Measurements from ENCODE around the gene PTGDR. TPM values are rescaled to one million over a fixed set of nuclear protein-coding genes. Genes with fewer than 3 reads are reported as not detected.

The PTGDR gene
- total and polyA plus RNA-seq, 12 donors: 0.06 to 3.5 (median 0.47) TPM; not detected in 2

DNA sequence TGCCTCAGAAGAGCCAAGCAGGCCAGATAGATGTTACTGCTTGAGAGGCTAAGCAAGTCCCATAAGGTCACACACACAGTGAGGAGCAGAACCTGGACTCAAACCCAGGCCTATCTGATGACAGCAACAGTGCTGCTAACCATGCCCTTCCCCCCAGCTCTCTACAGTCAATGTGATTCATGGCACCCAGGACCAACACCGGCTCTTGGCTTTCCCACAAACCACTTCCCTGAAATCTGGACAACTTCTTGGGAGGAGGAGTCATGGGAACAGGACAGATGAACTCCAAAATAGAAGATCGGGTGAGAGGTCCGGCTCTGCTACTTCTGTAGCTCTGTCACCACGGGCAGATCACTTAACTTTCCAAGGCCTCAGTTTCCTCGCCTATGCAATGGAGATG lies 716 bp upstream of the PTGDR start:
- Histone ChIP-seq H3K27ac (peak overlapping the region in 1 of 5 donors; percentile 55), H3K9me3 (replicated peaks in 1 of 3) (no peaks in the 10 kb centered on the region), H3K27me3 (peaks cover 26% of the 10 kb centered on the region), H3K4me3 (no peak overlapping the region), H3K36me3 (replicated peaks in 1 of 2) (no peaks in the 10 kb centered on the region), H3K4me1 (replicated peaks in 1 of 2) (peaks cover 0 to 6% of the 10 kb centered on the region in 2 donors)
- no peak for TF ChIP-seq POLR2A (IDR thresholded peaks at IDR 0.05)
- TF ChIP-seq, protein P1, sequence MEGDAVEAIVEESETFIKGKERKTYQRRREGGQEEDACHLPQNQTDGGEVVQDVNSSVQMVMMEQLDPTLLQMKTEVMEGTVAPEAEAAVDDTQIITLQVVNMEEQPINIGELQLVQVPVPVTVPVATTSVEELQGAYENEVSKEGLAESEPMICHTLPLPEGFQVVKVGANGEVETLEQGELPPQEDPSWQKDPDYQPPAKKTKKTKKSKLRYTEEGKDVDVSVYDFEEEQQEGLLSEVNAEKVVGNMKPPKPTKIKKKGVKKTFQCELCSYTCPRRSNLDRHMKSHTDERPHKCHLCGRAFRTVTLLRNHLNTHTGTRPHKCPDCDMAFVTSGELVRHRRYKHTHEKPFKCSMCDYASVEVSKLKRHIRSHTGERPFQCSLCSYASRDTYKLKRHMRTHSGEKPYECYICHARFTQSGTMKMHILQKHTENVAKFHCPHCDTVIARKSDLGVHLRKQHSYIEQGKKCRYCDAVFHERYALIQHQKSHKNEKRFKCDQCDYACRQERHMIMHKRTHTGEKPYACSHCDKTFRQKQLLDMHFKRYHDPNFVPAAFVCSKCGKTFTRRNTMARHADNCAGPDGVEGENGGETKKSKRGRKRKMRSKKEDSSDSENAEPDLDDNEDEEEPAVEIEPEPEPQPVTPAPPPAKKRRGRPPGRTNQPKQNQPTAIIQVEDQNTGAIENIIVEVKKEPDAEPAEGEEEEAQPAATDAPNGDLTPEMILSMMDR (IDR thresholded peaks at IDR 0.05): no peak
- no peak for DNase-seq
- WGBS, 4 donors: 57 to 85% (median 67%) methylated on average over 5 of the region's 5 CpGs
- intact Hi-C loops (cut with DNase I): no loop called here

DNA sequence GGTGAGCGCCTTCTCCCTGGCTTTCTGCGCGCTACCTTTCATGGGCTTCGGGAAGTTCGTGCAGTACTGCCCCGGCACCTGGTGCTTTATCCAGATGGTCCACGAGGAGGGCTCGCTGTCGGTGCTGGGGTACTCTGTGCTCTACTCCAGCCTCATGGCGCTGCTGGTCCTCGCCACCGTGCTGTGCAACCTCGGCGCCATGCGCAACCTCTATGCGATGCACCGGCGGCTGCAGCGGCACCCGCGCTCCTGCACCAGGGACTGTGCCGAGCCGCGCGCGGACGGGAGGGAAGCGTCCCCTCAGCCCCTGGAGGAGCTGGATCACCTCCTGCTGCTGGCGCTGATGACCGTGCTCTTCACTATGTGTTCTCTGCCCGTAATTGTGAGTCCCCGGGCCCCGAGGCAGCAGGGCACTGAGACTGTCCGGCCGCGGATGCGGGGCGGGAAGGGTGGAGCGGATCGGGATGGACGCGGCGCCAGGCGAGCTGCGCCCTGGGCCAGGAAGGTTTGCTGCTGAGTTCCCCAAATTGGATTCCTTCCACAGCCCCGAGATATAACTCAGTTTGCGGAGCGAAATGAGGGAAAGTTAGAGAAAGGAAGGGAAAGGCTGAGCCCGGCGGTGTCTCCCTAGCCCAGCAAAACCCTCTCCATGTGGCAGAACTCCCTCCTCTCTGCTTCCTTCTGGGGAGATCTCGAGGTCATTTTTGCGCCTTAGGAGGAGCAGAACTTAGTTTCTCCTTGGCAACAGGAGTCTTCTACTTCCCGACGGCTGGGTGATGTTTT lies 972 bp downstream of the PTGDR start:
- Histone ChIP-seq H3K4me3 (peak overlapping the region in 1 of 4 donors; percentile 29), H3K4me1 (replicated peaks in 1 of 2) (peaks cover 0 to 6% of the 10 kb centered on the region in 2 donors), H3K27ac (no peak overlapping the region), H3K9me3 (replicated peaks in 1 of 3) (no peaks in the 10 kb centered on the region), H3K27me3 (peaks cover 26% of the 10 kb centered on the region), H3K36me3 (replicated peaks in 1 of 2) (no peaks in the 10 kb centered on the region)
- intact Hi-C loops (cut with DNase I): no loop called here
- WGBS, 4 donors: 1 to 4% (median 2%) methylated on average over 27 to 54 of the region's 54 CpGs
- TF ChIP-seq, protein P1 (IDR thresholded peaks at IDR 0.05): no peak
- TF ChIP-seq POLR2A (IDR thresholded peaks at IDR 0.05): no peak
- DNase-seq: no peak

DNA sequence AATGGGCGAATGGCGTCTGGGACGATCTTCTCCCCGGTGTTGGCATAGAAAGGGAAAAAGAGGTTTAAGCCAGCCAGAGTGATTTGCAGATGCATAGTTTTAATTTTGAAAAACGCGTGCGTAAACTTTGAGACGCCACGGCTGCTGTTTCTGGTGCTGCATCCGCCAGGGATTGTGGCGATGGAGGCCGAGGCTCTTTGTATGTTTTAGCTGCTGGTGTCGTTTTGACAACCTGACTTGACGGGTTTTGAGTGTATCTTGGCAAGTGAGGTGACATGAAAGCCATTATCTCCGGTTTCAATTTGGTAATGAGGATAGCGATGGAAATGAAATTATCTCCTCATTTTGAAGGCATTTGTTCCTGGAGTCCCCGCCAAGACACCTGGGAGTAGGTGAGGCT lies 1.6 kb downstream of the PTGDR start:
- peak overlapping the region in 1 of 4 donors; percentile 29 for H3K4me3 ChIP-seq
- WGBS, 4 donors: 30 to 51% (median 43%) methylated on average over 17 of the region's 17 CpGs
- peaks cover 26% of the 10 kb centered on the region for H3K27me3 ChIP-seq
- no peaks in the 10 kb centered on the region for H3K9me3 ChIP-seq (replicated peaks in 1 of 3)
- peaks cover 0 to 6% of the 10 kb centered on the region in 2 donors for H3K4me1 ChIP-seq (replicated peaks in 1 of 2)
- no peak for DNase-seq
- TF ChIP-seq, protein P1 (IDR thresholded peaks at IDR 0.05): no peak
- TF ChIP-seq POLR2A (IDR thresholded peaks at IDR 0.05): no peak
- no peaks in the 10 kb centered on the region for H3K36me3 ChIP-seq (replicated peaks in 1 of 2)
- H3K27ac ChIP-seq: no peak overlapping the region
- intact Hi-C loops (cut with DNase I): no loop called here

DNA sequence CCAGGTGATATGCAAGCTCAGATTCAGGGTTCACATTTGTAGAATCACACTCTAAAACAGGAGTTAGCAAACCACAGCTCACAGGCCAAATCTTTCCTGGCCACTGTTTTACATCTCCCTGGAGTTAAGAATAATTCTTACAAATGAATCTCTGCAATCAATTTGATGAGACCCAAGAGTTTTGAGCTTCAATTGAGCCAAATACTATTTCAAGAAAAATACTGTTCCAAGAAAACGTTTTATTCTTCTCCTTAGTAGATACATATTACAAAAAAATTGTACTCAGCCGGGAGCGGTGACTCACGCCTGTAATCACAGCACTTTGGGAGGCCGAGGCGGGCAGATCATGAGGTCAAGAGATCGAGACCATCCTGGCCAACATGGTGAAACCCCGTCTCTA lies 2.5 kb downstream of the PTGDR start:
- Histone ChIP-seq H3K4me1 (replicated peaks in 1 of 2) (peaks cover 0 to 6% of the 10 kb centered on the region in 2 donors), H3K36me3 (replicated peaks in 1 of 2) (no peaks in the 10 kb centered on the region), H3K27me3 (peaks cover 26% of the 10 kb centered on the region), H3K9me3 (replicated peaks in 1 of 3) (no peaks in the 10 kb centered on the region), H3K27ac (no peak overlapping the region), H3K4me3 (no peak overlapping the region)
- 47 to 66% (median 65%) methylated on average over 8 of the region's 8 CpGs for WGBS, 4 donors
- no peak for DNase-seq
- intact Hi-C loops (cut with DNase I): no loop called here
- TF ChIP-seq POLR2A (IDR thresholded peaks at IDR 0.05): no peak
- TF ChIP-seq, protein P1 (IDR thresholded peaks at IDR 0.05): no peak
